GM21737 (cell line): ENCODE measurements around the gene SMCO2.

ENCODE experiments used
- ATAC-seq: cut with Tn5 transposase; IDR thresholded peaks from one replicate; pipeline ENCODE4 v1.9.1; 2021; ENCODE audit warnings: mild to moderate bottlenecking, moderate library complexity; ENCODE audit not compliant: unreplicated experiment

SMCO2 gene

DNA sequence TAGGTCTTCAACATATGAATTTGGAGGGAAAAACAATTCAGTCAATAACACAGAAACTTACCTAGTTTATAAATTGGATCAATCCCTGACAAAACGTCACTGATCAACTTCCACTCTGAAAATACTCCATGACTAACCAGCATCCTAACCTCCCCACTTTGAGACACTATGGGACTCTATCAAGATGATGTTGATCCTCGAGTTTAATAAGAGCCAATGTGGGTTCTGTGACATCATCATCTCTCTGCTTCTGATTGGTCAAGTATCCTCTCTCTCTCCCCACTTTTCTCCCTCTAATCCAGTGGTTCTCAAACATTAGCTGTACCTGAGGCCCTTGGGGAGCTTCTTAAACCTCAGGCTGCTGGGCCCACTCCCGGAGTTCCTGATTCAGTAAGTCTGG is at the start of gene SMCO2:
Gene SMCO2, plus strand, starts transcription at position 301 of the 400 bp plus-strand sequence. CDS start 23,896 bp downstream, outside the sequence.
- no peak for ATAC-seq

- no peak for ATAC-seq
These were observed 48.1 kb upstream of the SMCO2 start for GRCh38 chr12:27398466-27398865.

GRCh38 chr12:27399074-27399473 is 47.5 kb upstream of the SMCO2 start:
- no peak for ATAC-seq

DNA sequence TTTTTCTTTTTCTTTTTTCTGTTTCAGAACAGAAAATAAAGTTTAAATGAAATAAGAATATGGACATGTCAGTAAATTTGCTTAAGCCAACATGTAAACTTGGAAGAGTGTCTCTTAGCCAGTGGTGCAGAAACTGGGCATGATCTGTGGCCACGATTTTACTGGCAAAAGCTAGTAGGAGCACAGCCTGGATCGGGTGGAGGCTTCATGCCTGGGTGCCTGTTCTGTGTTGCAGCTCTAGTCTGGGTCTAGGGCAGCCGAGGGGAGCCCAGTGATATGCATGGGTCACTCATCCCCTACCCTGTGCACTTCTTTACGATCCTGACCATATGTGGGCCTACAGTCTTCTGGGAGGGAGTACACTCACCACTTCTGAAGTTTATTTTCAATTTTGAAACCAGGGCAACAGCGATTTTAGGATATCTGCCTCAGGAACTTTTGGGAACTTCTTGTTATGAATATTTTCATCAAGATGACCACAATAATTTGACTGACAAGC is 45.6 kb upstream of the SMCO2 start:
- ATAC-seq = no peak

- no peak for ATAC-seq
These were observed 34.5 kb upstream of the SMCO2 start for GRCh38 chr12:27412047-27412446.

DNA sequence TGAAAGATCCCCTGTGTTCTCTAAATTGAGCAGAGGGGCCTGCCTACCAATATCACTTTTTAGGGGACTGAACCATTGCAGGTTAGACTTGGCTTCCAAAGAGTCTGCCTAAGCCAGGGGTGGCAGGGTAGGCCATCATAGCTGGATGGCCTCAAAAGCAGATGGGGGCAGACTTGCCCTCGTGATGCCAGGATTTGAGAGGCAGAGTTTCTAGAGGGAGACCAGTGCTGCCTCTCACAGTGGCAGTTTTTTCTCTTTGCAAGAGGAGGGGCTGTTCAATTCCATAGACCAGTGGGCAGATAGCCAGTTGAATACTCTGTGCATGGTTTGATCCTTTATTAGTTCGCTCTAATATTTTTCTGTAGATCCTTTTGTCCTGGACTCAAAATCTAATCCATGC is 23.8 kb upstream of the SMCO2 start:
- ATAC-seq = no peak

GRCh38 chr12:27424631-27425230 is 21.8 kb upstream of the SMCO2 start:
- no peak for ATAC-seq

- ATAC-seq = no peak
These were observed 21.2 kb upstream of the SMCO2 start for GRCh38 chr12:27425306-27425705.

DNA sequence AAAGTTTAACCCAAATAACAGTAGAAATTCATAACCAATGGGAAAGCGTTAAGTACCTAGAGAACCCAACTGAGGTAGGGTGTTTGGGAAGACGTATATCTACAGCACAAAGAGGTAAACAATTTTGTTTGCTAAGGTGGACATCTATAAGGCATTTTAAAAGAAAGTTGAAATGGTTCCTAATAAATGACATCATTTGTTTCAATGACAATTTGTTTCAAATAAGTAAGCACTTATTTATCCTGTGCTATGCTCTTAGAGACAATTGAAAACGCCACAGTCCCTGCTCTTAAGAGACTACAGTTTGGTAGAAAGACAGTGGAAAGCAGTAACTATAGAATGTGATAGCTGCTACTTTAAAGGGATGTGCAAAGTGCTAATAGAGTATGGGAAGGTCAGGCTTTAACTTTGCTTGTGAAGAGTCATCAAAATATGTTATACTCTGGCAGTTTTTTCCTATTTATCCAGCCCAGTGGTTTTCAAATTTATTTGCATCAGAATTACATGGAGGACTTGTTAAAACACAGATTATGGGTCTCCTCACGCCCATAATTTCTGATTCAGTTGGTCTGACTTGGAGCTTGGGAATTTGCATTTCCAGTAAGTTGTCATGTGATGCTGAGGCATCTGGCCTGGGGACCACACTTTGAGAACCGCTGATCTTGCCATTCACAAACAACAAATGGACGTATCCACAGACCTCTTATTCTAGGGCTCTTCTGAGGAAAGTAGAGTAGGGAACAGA is 19.6 kb upstream of the SMCO2 start:
- ATAC-seq = no peak

DNA sequence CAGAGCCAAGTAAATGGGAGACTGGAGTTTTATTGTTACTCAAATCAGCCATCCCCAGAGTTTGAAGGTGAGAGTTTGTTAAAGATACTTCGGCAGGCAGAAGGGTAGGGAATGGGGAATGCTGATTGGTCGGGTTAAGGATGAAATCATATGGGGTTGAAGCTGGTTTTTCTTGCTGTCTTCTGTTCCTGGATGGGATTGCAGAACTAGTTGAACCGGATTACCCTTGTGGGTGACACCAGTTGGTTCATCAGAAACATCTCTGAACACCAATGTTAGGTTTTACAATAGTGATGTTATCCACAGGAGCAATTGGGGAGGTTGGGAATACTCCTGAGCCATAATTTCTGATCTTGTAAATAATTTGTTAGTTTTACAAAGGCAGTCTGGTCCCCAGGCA is 18.7 kb upstream of the SMCO2 start:
- ATAC-seq = no peak

DNA sequence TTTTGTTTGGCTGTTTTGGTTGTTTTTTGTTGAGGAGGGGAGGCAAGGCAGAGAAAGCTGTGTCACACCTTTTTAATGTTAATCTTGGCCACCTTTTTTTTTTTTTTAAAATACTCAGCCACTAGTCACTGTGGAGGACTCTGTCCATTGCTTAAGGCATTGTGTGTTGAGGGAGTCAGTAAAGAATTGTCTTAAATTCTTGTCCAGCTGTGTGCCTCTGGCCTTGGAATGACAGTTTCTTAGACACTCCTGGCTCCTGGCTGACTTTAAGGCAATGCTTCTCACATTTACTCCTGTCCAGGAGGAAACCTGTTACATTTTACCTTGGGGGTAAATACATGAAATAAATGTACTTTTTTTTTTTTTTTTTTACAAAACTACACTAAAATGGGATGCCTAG is 18.1 kb upstream of the SMCO2 start:
- ATAC-seq = no peak

GRCh38 chr12:27429606-27430005 is 16.9 kb upstream of the SMCO2 start:
- no peak for ATAC-seq

DNA sequence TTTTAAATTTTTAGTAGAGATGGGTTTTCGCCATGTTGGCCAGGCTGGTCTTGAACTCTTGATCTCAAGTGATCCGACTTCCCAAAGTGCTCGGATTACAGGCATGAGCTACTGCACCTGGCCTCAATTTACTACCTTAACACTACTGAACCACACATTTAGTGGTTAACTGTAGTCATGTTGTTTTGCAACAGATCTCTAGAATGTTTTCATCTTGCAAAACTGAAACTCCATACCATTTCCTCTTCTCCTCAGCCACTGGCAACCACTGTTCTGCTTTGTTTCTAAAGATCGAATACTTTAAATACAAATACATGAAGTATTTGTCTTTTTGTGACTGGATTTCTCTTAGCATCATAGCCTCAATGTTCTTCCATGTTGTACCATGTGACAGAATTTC is 15.4 kb upstream of the SMCO2 start:
- no peak for ATAC-seq

DNA sequence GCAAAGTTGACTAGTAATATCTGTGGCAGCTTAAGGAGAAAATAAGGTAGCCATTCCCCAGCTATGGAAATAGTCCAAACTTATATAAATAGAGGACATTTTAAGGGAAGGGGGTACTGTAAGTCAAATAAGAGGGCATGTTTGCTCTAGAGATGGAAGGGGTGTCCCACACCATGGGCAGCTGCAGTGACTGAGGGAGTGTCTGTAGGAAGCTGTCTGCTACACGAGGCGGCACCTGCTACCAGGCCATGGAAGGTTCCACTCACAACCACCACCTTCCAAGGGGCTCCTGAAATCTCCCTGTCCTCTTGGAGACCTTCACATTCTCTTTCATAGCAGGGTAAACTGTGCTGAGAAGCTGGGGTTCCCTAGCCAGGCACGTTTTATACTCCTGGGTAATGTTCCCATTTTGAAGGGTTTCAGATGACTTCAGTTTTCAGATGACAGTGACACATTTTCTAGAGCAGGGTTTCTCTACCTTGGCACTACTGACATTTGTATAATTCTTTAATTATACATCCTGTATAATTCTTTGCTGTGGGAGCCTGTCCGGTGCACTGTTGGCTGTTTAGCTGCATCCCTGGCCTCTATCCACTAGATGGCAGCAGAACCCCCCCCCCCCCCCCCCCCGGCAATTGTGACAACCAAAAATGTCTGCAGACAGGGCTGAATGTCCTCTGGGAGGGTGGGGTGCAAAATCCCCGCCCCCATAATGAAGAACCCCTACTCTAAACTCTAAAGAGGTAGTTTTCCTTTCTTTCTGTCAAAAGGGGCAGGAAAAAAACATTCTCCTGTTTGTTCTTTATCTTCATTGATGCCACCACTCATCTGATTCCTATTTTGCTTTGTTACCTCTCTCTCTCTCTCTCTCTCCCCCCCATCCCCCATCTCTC is 11.6 kb upstream of the SMCO2 start:
- ATAC-seq = no peak

GRCh38 chr12:27436029-27436428 is 10.5 kb upstream of the SMCO2 start:
- ATAC-seq = no peak

DNA sequence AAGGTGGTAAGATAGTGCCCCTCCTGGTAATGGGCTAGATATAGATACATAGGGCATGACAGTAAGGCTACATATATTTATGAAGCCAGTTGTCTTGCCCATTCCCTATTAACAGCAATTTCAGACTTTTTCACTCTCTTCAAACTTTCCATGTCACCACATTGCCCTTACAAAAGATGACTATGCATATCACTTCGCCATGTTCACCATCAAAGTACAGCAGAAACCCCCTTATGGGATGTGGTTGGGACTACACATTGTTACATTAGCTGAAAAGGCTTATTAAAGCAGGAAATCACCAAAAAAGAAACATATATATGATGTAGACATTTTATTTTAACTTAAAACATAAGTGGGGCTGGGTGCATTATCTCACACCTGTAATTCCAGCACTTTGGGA is 9.8 kb upstream of the SMCO2 start:
- ATAC-seq = no peak

DNA sequence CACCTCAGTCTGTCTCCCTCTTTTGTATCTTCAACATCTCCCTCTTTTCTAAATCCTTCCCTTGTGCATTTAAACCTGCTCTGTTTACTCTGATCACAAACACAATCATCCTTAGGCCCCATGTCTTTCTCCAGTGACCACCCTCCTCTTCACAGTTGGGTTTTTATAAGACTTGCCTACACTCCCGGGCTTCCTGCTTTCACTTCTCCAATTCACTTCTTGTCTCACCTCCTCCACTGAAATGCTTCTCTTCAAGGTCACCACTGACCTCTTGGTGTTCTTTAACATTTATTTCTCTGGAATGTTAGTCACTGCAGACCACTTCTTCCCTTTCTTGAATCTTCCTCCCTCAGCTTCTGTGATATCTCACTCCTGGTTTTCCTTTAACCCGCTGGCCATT is 8.7 kb upstream of the SMCO2 start:
- ATAC-seq = no peak

DNA sequence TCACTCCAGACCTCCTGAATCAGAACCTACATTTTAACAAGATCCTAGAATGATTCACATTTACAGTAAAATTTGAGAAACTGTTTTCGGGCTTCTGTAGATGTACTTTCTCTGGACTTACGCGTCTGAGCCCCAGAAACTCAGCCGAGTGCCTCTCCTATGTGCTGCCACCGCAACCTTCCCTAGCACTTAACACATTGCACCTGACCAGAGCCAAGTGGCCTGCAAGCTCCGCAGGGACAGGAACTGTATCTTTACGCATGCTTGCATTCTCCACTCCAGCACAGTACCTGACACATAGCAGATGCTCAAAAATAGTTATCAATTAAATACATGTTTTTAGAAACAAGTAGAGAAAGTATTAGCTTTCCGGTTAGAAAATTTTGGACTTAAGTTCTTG is 1.2 kb downstream of the SMCO2 start:
- no peak for ATAC-seq

- ATAC-seq = no peak
These were observed 2.5 kb downstream of the SMCO2 start for GRCh38 chr12:27449026-27449425.

GRCh38 chr12:27449893-27450534 is 3.5 kb downstream of the SMCO2 start:
- ATAC-seq = no peak
